GM04503 (cell line): ENCODE measurements around the gene ZCCHC7.

Experiments used
- DNase-seq: peaks from one replicate; pipeline ENCODE4 v3.0.0-alpha.2; 2012; ENCODE audit warnings: low read depth

Gene ZCCHC7

GRCh38 chr9:37405350-37405749, 285.0 kb downstream of the ZCCHC7 start:
- no peak for DNase-seq

GRCh38 chr9:37405764-37406380, 285.5 kb downstream of the ZCCHC7 start:
- no peak for DNase-seq

- DNase-seq, result no peak
Measured at GRCh38 chr9:37406603-37407401, 286.4 kb downstream of the ZCCHC7 start.

GRCh38 chr9:37407468-37407867, 287.1 kb downstream of the ZCCHC7 start:
- DNase-seq, result no peak
